Omental fat pad (tissue), 4 donors: ENCODE results near the gene TFDP1. TPM values are rescaled to one million over a fixed set of nuclear protein-coding genes. Genes with fewer than 3 reads are reported as not detected.

ENCODE experiments used
- ATAC-seq: fragments of 150-250 bp; one replicate; pipeline ENCODE4 v1.9.1; 2016; ENCODE audit warnings: mild to moderate bottlenecking, moderate library complexity; ENCODE audit not compliant: low FRiP score
- DNase-seq: peaks from one replicate; pipeline ENCODE4 v3.0.0-alpha.2; 2019; ENCODE audit warnings: low spot score
- total RNA-seq, 4 donors: library from RNA; depleted of rRNA; stranded (reverse); fragments of >200 nt; gene quantifications; one replicate each; pipeline ENCODE4 v1.1.0, GENCODE V29; 2016
- TF ChIP-seq, protein P1 (sequence below), 3 donors: fragments of 450-650 bp; IDR thresholded peaks; one replicate each; pipeline ENCODE4 v1.5.1; 2016 to 2017; ENCODE audit warnings: antibody characterized with exemption in 3 of 3, mild to moderate bottlenecking in 3 of 3, moderate library complexity in 2 of 3

The TFDP1 gene
- total RNA-seq, 4 donors from 2014 or later = 32.6 to 59.6 (median 44.4) TPM

DNA sequence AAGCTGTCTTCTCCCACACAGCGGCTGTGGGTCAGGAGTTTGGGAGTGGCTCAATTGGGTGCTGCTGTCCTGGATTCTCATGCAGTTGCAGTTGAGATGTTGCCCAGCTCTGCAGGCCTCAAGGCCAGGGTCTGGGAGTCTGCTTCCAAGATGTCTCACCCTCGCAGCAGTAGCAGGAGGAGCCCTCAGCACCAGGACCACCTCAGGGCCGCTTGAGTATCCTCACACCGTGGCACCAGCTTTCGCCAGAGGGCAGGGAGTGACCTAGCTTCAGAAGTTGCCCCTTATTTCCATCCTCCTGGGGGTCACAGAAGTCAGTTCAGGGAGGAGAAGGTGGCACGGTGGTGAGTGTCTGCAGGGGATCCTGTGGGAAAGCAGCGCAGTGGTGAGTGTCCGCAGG lies 20.9 kb downstream of the TFDP1 start:
- TF ChIP-seq, protein P1, sequence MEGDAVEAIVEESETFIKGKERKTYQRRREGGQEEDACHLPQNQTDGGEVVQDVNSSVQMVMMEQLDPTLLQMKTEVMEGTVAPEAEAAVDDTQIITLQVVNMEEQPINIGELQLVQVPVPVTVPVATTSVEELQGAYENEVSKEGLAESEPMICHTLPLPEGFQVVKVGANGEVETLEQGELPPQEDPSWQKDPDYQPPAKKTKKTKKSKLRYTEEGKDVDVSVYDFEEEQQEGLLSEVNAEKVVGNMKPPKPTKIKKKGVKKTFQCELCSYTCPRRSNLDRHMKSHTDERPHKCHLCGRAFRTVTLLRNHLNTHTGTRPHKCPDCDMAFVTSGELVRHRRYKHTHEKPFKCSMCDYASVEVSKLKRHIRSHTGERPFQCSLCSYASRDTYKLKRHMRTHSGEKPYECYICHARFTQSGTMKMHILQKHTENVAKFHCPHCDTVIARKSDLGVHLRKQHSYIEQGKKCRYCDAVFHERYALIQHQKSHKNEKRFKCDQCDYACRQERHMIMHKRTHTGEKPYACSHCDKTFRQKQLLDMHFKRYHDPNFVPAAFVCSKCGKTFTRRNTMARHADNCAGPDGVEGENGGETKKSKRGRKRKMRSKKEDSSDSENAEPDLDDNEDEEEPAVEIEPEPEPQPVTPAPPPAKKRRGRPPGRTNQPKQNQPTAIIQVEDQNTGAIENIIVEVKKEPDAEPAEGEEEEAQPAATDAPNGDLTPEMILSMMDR (IDR thresholded peaks at IDR 0.05) = no peak
- DNase-seq = no peak
- ATAC-seq = no peak

DNA sequence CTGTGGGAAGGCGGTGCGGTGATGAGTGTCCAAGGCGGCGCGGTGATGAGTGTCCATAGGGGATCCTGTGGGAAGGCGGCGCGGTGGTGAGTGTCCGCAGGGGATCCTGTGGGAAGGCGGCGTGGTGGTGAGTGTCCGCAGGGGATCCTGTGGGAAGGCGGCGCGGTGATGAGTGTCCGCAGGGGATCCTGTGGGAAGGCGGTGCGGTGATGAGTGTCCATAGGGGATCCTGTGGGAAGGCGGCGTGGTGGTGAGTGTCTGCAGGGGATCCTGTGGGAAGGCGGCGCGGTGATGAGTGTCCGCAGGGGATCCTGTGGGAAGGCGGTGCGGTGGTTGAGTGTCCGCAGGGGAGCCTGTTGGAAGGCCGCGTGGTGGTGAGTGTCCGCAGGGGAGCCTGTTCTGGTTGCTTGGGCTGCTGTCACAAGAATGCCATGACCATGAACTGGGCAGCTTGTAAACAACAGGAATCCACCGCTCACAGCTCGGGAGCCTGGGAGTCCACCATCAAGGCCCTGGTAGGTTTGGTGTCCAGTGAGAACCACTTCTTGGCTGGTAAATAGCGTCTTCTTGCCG lies 21.4 kb downstream of the TFDP1 start:
- ATAC-seq (no peak), DNase-seq (no peak)
- TF ChIP-seq, protein P1 (IDR thresholded peaks at IDR 0.05) = no peak

DNA sequence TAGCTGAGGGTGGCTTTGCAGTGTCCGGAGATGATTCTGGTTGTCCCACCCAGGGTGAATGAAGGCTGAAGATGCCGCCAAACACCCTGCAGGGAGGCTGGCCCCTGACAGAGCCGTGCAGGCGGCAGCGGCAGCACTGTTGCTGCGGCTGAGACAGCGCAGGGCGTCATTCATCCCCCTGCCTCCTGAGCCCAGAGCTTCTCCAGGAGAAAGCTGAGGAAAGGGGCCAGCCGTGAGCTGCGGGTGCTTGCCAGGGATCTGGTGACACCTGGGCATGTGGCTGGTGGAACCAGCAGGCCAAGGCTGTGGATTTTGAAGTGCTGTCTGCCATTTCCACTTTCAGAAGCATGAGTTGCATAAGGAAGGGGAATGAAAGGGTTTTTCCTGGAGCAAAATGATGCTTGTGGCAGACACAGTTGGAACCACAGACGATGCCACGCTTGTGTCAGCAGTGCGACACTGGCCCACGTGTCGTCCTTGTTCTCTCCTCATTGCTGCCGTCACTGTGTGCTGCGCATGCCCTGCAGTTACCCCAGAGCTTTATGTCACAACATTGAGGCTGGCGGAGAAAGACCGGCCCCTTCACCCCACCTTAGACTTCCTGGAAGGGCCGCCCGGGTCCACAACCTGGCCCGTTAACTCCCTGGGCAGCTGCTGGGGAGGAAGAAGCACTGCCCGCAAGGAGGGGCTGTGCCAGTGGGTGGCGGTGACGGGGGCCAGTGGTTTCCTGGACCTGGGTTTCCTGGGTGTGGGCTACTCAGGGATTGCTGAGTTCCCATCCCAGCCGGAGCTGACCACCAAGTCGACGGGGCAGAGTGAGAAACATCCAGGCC lies 22.7 kb downstream of the TFDP1 start:
- TF ChIP-seq, protein P1 (IDR thresholded peaks at IDR 0.05) = no peak
- DNase-seq (no peak), ATAC-seq (no peak)

DNA sequence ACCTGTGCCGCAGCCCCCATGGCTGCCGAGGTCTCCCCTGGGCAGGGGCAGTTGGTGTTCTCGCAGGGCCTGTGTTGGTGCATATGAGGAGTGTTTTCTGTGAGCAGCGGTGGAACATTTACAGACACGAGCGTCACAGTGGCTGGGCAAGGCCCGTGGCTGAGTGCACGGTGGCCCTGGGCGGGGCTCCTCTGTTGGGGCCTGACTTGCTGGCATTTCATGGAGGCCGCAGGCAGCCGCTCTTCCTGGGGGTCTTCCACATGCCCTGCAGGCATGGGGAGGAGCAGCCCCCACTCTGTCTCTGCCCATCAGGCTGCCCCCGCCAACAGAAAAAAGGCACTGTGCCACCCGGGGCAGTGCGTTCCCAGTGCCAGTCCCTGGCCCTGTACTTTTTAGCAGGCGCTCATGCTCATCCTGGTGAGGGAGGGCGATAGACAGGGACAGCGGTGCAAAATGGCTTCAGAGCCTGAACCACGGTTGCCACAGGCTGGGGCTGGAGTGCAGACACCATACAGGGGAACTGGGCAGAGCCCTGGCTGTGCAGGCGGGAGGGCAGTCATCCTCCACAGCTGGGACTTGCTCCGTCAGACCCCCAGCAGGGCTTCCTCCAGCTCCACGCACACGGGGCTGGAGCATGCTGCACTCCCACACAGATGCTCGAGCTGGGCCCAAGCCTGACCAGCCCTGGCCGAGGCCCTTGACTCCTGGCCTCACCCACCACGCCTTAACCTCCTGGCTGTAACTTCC lies 23.5 kb downstream of the TFDP1 start:
- DNase-seq (no peak), ATAC-seq (no peak)
- TF ChIP-seq, protein P1 (IDR thresholded peaks at IDR 0.05) = no peak

DNA sequence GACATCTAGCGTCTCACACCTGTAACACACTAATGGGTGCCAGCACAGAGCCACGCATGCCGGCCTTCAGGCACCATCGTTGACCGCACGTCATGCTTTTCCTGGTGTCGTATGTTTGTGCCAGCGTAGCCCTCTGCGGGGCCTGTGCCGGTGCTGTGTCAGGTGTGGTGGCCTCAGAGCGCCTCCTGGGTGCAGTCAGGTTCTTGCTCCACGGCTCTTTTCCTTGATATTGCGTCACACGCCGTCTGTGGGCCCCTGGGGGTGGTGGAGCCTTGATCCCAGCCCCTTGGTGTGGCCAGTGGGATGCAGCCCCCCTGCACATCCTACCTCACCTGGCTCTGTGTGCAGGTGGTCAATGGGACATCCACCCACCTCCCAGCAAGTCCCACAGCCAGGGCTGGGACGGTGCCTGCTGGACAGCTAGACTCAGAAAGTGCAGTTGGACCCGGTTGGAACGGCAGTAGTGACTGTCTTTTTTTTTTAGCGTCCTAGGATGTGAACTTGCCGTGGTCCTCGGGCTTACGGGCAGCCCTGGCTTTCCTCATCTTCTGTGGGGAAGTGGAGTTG lies 24.5 kb downstream of the TFDP1 start:
- TF ChIP-seq, protein P1 (IDR thresholded peaks at IDR 0.05) = no peak
- no peak for ATAC-seq

DNA sequence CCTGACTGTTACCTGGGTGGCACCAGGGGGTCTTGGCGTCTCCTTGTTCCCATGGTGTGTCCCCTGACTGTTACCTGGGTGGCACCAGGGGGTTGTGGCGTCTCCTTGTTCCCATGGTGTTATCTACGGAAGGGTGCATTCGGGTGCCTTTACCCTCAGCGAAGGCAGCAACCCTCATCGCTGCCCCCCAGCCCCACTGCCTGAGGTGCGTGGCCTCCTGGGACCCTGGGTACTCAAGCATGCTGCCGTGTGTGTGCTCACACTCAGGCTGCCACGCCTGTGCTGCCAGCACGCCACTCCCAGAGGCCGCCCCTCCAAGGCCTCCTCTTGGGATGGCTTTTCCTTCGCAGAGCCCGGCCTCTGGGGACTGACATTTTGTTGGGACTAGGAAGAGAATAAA lies 25.1 kb downstream of the TFDP1 start:
- TF ChIP-seq, protein P1 (IDR thresholded peaks at IDR 0.05) = no peak
- ATAC-seq (no peak), DNase-seq (no peak)

More for the DNA sequence above, 24.5 kb downstream of the TFDP1 start:
- no peak for DNase-seq
